Stimulated activated effector memory CD8-positive, alpha-beta T cell treated with anti-CD3 and anti-CD28 coated beads, Interleukin-12 subunit alpha, Interleukin-12 subunit beta, amount 100 ng/mL, for 72 hours (primary cell): Measurements from ENCODE around the gene CCT7.

Experiments
- ATAC-seq: fragments of 150-1000 bp; cut with Tn5 transposase; 2 replicates; pipeline ENCODE4 v1.10.0; 2021
- DNase-seq, 2 donors: peaks; one replicate each; pipeline ENCODE4 v3.0.0; 2021 to 2022; ENCODE audit warnings: low spot score in 2 of 2
- H3K27ac Mint-ChIP-seq: one replicate; pipeline ENCODE4 v1.8.0; 2022; ENCODE audit warnings: mild to moderate bottlenecking, mixed read lengths
- H3K36me3 Mint-ChIP-seq: one replicate; pipeline ENCODE4 v1.8.0; 2022; ENCODE audit warnings: mild to moderate bottlenecking, mixed read lengths
- H3K4me1 Mint-ChIP-seq: one replicate; pipeline ENCODE4 v1.8.0; 2022; ENCODE audit warnings: mixed read lengths
- H3K4me3 Mint-ChIP-seq: one replicate; pipeline ENCODE4 v1.8.0; 2022; ENCODE audit warnings: mild to moderate bottlenecking, mixed read lengths
- H3K9me3 Mint-ChIP-seq: one replicate; pipeline ENCODE4 v1.8.0; 2022; ENCODE audit warnings: mixed read lengths

The CCT7 gene

DNA sequence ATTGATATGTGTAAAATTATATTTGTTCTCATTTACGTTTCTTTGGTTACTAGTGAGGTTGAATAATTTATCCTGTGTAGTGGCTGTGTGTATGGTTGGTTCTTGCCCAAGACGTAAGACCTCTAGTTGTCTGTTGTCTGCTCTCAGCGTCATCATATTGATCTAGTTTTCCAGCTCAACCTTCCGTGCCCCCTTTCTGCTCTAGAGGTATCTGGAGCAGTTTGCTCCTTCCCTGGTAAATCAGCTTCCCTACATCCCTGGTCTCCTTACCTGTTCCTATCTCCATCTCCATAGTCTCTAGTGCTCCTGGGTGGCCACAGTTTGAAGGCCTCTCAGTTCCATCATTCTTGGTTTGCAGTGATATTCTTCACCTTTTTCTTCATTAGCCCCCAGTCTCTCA, 18.9 kb upstream of the CCT7 start:
- H3K36me3 Mint-ChIP-seq, result peaks cover 13% of the 10 kb centered on the region
- H3K27ac Mint-ChIP-seq, result peak overlapping the region; percentile 96
- ATAC-seq (no peak), DNase-seq (no peak)
- H3K4me1 Mint-ChIP-seq, result peaks cover 29% of the 10 kb centered on the region
- peak overlapping the region; percentile 91 for H3K4me3 Mint-ChIP-seq
- H3K9me3 Mint-ChIP-seq, result no peaks in the 10 kb centered on the region

GRCh38 chr2:73217160-73217559, 16.9 kb upstream of the CCT7 start:
- Mint-ChIP-seq H3K36me3 (peaks cover 31% of the 10 kb centered on the region), H3K4me3 (no peak overlapping the region), H3K27ac (peak overlapping the region; percentile 67), H3K4me1 (peaks cover 29% of the 10 kb centered on the region), H3K9me3 (no peaks in the 10 kb centered on the region)
- no peak for ATAC-seq
- DNase-seq, result no peak

- H3K27ac Mint-ChIP-seq, result peak overlapping the region; percentile 67
- DNase-seq, result no peak
- H3K9me3 Mint-ChIP-seq, result no peaks in the 10 kb centered on the region
- no peak for ATAC-seq
- peaks cover 37% of the 10 kb centered on the region for H3K36me3 Mint-ChIP-seq
- H3K4me1 Mint-ChIP-seq, result peaks cover 29% of the 10 kb centered on the region
- H3K4me3 Mint-ChIP-seq, result no peak overlapping the region
Measured at GRCh38 chr2:73217826-73218225, 16.3 kb upstream of the CCT7 start.

DNA sequence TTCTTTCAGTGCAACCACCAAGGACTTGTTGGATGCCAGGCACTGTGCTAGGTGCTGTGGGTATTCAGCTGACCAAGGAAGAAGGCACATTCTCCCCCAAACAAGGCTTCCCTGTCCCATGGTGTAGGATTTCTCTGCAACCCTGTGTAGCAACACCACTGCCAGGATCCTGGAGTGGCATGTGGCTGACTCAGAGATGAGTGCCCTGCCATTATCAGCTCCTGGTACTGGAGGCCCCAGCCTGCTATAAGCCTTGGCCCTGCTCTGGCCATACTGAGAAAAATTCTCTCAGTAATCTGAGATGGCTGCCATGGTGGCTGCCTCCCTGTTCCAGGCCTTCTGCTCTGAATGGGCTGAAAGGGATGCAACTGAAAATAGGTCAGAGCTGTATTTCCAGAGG, 15.8 kb upstream of the CCT7 start:
- no peak overlapping the region for H3K4me3 Mint-ChIP-seq
- DNase-seq (no peak), ATAC-seq (no peak)
- H3K9me3 Mint-ChIP-seq, result no peaks in the 10 kb centered on the region
- peaks cover 26% of the 10 kb centered on the region for H3K4me1 Mint-ChIP-seq
- peak overlapping the region; percentile 67 for H3K27ac Mint-ChIP-seq
- H3K36me3 Mint-ChIP-seq, result peaks cover 38% of the 10 kb centered on the region

DNA sequence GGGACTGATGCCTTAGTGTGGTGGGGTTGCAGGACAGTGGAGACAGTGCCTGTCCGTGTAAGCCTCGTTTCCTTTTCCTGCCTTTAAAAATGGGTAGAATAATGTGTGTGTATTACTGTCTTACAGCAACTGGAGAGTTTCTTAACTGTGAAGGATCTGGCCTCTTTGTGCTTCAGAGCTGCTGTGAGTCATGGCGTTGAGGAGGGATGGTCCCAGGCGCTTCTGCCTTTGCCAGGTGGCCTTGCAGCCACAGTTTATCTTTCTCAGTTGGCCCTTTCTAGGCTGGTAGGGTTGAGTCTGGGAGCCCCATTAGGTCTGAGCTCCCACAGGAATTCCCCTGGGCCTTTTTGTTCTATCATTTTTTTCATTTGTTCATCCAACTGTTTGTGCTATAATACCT, 10.3 kb upstream of the CCT7 start:
- no peak for DNase-seq
- peaks cover 47% of the 10 kb centered on the region for H3K36me3 Mint-ChIP-seq
- no peak for ATAC-seq
- H3K4me1 Mint-ChIP-seq, result no peaks in the 10 kb centered on the region
- H3K4me3 Mint-ChIP-seq, result no peak overlapping the region
- no peaks in the 10 kb centered on the region for H3K9me3 Mint-ChIP-seq
- H3K27ac Mint-ChIP-seq, result peak overlapping the region; percentile 8

- Mint-ChIP-seq H3K27ac (peak overlapping the region; percentile 76), H3K9me3 (no peaks in the 10 kb centered on the region), H3K4me1 (no peaks in the 10 kb centered on the region), H3K4me3 (no peak overlapping the region), H3K36me3 (peaks cover 46% of the 10 kb centered on the region)
- no peak for ATAC-seq
- DNase-seq, result no peak
Measured at GRCh38 chr2:73225513-73226360, 8.4 kb upstream of the CCT7 start.

DNA sequence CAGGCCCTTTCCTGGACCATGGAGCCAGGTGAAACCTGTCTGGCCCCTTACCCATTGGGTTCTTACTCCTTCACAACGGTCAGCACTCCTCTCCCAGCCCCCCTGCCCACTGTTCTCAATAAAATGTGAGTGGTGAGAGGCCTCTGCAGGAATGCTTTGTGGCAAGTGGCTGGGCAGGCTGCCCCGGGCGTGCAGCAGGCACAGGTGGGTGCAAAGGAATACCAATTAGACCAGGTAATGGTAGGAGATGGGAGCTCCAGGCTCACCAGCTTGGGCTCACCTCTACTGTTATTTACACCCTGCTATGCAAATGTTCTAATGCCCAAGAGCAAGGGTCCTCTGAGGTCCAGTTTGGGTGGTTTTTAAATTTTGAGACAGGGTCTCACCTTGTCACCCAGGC, 7.0 kb upstream of the CCT7 start:
- Mint-ChIP-seq H3K9me3 (no peaks in the 10 kb centered on the region), H3K36me3 (peaks cover 33% of the 10 kb centered on the region), H3K4me1 (no peaks in the 10 kb centered on the region), H3K27ac (no peak overlapping the region), H3K4me3 (no peak overlapping the region)
- DNase-seq (no peak), ATAC-seq (no peak)

DNA sequence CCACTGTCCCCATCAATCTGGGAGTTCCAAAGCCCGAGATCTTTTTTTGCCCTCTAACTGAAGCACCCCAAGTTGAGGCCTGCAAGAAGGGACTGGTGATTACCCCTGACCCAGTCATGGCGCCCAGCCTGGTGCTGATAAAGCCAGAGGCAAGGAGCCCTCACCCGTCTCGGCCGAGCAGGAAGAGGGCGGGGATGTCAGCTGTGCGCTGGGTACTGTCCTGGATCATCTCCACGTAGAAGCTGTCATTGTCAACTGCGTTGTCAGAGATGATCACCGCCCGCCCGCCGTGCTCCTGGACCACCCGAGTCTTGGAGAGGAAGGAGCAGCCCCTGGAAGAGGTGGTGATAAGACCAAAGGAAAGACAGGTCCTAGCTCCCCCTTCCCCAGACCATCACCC, 5.5 kb upstream of the CCT7 start:
- no peak overlapping the region for H3K27ac Mint-ChIP-seq
- H3K9me3 Mint-ChIP-seq, result no peaks in the 10 kb centered on the region
- ATAC-seq (no peak), DNase-seq (no peak)
- peaks cover 29% of the 10 kb centered on the region for H3K36me3 Mint-ChIP-seq
- peaks cover 5% of the 10 kb centered on the region for H3K4me1 Mint-ChIP-seq
- H3K4me3 Mint-ChIP-seq, result no peak overlapping the region

- DNase-seq, result peak; percentile 21 to 69
- no peaks in the 10 kb centered on the region for H3K9me3 Mint-ChIP-seq
- peaks cover 30% of the 10 kb centered on the region for H3K4me1 Mint-ChIP-seq
- peak overlapping the region; percentile 81 for H3K4me3 Mint-ChIP-seq
- no peak for ATAC-seq
- H3K27ac Mint-ChIP-seq, result peak overlapping the region; percentile 98
- peaks cover 64% of the 10 kb centered on the region for H3K36me3 Mint-ChIP-seq
Measured at GRCh38 chr2:73232403-73233153, 1.5 kb upstream of the CCT7 start.

DNA sequence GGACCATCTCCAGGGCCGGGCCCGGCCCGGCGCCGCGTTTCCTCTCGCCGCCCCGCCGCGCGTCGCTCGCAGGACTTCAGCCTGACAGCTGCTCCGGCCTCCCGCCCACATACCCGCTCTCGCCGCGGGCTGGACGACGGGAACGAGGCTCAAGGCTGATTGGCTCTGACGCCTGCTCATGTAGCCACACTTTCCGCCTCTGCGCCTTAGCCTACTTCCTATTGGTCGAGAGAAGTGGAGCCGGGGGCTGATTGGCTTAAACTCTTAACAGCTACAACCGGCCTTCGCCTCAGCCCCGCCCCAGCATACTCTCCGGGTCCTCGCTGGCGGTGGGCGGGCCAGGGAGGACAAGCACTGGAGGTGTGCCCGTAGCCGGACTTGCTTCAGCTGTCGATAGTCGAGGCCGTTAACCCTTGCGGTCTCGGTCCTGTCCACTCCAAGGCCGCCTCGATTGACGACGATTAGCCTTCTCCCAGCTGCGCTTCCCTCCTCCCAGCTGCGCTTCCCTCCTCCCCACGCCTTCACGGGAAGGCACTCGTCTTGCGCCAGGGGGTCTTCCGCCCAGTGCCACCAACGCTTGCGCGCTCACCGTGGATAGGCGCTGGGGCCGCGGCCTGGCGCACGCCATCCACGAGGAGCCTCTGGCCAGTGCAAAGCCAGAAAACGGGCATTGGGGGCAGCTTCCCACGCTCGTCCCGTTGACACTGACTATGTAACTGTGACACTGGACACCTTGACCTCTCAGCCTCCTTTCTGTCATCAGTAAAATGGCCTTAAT, 765 bp upstream of the CCT7 start, which contains the start of gene PRADC1:
Gene PRADC1 (minus strand): TSS at position 86 of the 778 bp plus-strand sequence. CDS start 79 bp downstream, at position 7.
- Mint-ChIP-seq H3K9me3 (no peaks in the 10 kb centered on the region), H3K4me1 (peaks cover 33% of the 10 kb centered on the region), H3K36me3 (peaks cover 67% of the 10 kb centered on the region), H3K27ac (peak within 1 kb of the TSS; percentile 98), H3K4me3 (peak within 1 kb of the TSS; percentile 81)
- DNase-seq, result peak; percentile 83 to 96
- ATAC-seq, result peak; percentile 92

- ATAC-seq (no peak), DNase-seq (no peak)
- peaks cover 73% of the 10 kb centered on the region for H3K36me3 Mint-ChIP-seq
Measured at GRCh38 chr2:73235315-73236028, 1.4 kb downstream of the CCT7 start.

DNA sequence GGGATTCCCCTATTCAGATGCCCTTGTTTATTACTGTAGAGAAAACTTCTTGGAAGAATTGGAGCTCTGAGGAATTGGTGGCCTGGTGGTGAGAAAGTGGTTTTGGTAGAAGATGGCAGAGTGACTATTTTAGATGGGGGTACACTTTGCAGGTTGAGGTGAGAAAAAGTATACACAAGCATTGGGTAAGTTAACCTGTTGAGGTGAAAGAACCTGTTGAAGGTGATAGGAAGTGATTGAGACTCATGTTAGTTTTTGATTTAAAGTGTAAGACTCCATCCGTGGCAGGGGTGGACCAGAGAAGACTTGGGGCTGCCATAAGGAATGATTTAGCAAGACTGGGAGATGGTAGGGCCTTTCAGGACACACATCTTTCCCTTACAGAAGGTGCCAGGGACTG, 3.1 kb downstream of the CCT7 start:
- Mint-ChIP-seq H3K27ac (peak overlapping the region; percentile 51), H3K36me3 (peaks cover 90% of the 10 kb centered on the region), H3K4me1 (peaks cover 44% of the 10 kb centered on the region), H3K9me3 (no peaks in the 10 kb centered on the region), H3K4me3 (peak overlapping the region; percentile 81)
- DNase-seq, result no peak
- ATAC-seq, result no peak

More at GRCh38 chr2:73235315-73236028, 1.4 kb downstream of the CCT7 start:
- peaks cover 44% of the 10 kb centered on the region for H3K4me1 Mint-ChIP-seq
- H3K9me3 Mint-ChIP-seq, result no peaks in the 10 kb centered on the region
- H3K27ac Mint-ChIP-seq, result peak overlapping the region; percentile 98
- H3K4me3 Mint-ChIP-seq, result peak overlapping the region; percentile 81

DNA sequence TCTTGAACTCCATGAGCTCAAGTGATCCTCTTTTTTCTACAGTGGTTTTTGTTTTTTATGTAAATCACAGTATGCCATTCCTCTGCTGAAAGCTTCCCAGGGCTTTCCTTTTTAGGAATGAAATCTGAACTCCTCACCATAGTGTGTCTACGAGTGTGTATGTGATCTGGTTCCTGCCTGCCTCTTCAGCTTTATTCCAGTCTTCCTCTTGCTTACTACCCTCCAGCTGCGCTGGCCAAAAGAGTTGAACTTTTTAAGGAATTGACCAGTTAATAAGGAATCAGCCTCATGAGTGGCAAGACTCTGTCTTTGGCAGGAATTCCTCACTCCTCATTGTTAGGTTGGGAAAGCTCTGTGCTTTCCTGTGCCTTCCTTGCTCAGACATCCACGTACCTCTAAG, 4.0 kb downstream of the CCT7 start:
- peaks cover 39% of the 10 kb centered on the region for H3K4me1 Mint-ChIP-seq
- no peak overlapping the region for H3K4me3 Mint-ChIP-seq
- ATAC-seq (no peak), DNase-seq (no peak)
- H3K27ac Mint-ChIP-seq, result peak overlapping the region; percentile 32
- H3K9me3 Mint-ChIP-seq, result no peaks in the 10 kb centered on the region
- peaks cover 98% of the 10 kb centered on the region for H3K36me3 Mint-ChIP-seq

DNA sequence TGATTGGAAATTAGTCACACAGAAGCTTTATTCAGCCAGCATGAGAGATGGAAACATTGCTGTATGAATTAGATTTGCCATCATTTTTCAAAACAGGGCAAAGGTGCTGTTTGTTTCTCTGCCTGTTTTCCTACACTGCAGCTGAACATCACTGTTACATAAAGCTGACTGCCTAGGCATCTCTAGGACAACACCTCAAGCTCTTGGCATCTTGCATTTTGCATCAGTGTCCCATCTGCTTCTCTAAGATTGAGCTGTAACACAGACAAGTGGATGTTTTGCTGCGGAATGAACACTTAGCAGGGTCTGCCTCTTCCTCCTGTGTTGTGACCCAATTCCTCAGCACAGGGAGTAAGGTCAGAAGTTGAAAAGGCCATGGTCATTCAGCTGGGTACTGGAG, 4.9 kb downstream of the CCT7 start:
- H3K9me3 Mint-ChIP-seq, result no peaks in the 10 kb centered on the region
- ATAC-seq (no peak), DNase-seq (no peak)
- H3K4me3 Mint-ChIP-seq, result no peak overlapping the region
- peaks cover 39% of the 10 kb centered on the region for H3K4me1 Mint-ChIP-seq
- peak overlapping the region; percentile 43 for H3K27ac Mint-ChIP-seq
- peaks cover 98% of the 10 kb centered on the region for H3K36me3 Mint-ChIP-seq

- Mint-ChIP-seq H3K4me3 (no peak overlapping the region), H3K4me1 (peaks cover 44% of the 10 kb centered on the region), H3K27ac (peak overlapping the region; percentile 43), H3K36me3 (peaks cover 98% of the 10 kb centered on the region), H3K9me3 (no peaks in the 10 kb centered on the region)
- DNase-seq (no peak), ATAC-seq (no peak)
Measured at GRCh38 chr2:73239776-73240175, 5.7 kb downstream of the CCT7 start.
